Ecto neural progenitor cell (in vitro differentiated cells): ENCODE results near the gene PDGFD.

Source experiments
- DNase-seq: peaks from one replicate; pipeline ENCODE4 v3.0.0-alpha.2; 2018; ENCODE audit warnings: low spot score

Gene PDGFD

GRCh38 chr11:103958475-103959215 is 205.3 kb downstream of the PDGFD start:
- DNase-seq = no peak

- no peak for DNase-seq
These were observed 210.0 kb downstream of the PDGFD start for GRCh38 chr11:103953797-103954486.

- no peak for DNase-seq
These were observed 214.2 kb downstream of the PDGFD start for GRCh38 chr11:103949781-103950180.

GRCh38 chr11:103948187-103948763 is 215.7 kb downstream of the PDGFD start:
- no peak for DNase-seq

- no peak for DNase-seq
These were observed 216.4 kb downstream of the PDGFD start for GRCh38 chr11:103947546-103947919.

GRCh38 chr11:103946793-103947545 is 217.0 kb downstream of the PDGFD start:
- DNase-seq = no peak

GRCh38 chr11:103944251-103944940 is 219.6 kb downstream of the PDGFD start:
- DNase-seq = no peak

GRCh38 chr11:103942646-103943045 is 221.3 kb downstream of the PDGFD start:
- no peak for DNase-seq

- no peak for DNase-seq
These were observed 223.4 kb downstream of the PDGFD start for GRCh38 chr11:103940551-103940950.

GRCh38 chr11:103939694-103940093 is 224.3 kb downstream of the PDGFD start:
- DNase-seq = no peak

GRCh38 chr11:103936059-103936458 is 227.9 kb downstream of the PDGFD start:
- DNase-seq = no peak

- no peak for DNase-seq
These were observed 228.7 kb downstream of the PDGFD start for GRCh38 chr11:103935219-103935618.

- no peak for DNase-seq
These were observed 234.6 kb downstream of the PDGFD start for GRCh38 chr11:103929170-103929903.

- no peak for DNase-seq
These were observed 235.2 kb downstream of the PDGFD start for GRCh38 chr11:103928802-103929161.

GRCh38 chr11:103928040-103928801 is 235.7 kb downstream of the PDGFD start:
- DNase-seq = no peak

- no peak for DNase-seq
These were observed 236.4 kb downstream of the PDGFD start for GRCh38 chr11:103927535-103927934.

GRCh38 chr11:103926990-103927389 is 237.0 kb downstream of the PDGFD start:
- no peak for DNase-seq

GRCh38 chr11:103924166-103925013 is 239.6 kb downstream of the PDGFD start:
- no peak for DNase-seq

GRCh38 chr11:103923451-103923931 is 240.5 kb downstream of the PDGFD start:
- no peak for DNase-seq
